ENCODE data around the gene TRHDE.

DNA sequence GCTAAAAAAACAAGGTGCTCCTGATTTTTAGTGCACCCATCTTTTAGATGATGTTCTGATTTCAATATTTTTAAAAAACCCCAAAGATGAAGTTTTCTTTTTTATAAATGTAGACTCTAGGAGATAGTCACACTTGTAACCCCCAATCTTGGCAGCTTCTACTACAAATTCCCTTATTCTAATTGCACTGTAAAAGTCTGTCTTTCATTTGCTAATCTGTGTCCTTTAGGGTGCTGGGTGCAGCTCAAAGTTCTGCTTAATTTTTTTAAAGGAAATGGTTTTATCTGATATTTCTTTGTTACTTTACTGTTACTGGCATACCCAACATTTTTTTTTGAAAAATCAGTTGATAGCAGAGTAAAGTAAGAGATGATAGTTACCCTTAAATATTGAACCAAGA lies 172.0 kb downstream of the TRHDE start:
- TF ChIP-seq, protein P1, sequence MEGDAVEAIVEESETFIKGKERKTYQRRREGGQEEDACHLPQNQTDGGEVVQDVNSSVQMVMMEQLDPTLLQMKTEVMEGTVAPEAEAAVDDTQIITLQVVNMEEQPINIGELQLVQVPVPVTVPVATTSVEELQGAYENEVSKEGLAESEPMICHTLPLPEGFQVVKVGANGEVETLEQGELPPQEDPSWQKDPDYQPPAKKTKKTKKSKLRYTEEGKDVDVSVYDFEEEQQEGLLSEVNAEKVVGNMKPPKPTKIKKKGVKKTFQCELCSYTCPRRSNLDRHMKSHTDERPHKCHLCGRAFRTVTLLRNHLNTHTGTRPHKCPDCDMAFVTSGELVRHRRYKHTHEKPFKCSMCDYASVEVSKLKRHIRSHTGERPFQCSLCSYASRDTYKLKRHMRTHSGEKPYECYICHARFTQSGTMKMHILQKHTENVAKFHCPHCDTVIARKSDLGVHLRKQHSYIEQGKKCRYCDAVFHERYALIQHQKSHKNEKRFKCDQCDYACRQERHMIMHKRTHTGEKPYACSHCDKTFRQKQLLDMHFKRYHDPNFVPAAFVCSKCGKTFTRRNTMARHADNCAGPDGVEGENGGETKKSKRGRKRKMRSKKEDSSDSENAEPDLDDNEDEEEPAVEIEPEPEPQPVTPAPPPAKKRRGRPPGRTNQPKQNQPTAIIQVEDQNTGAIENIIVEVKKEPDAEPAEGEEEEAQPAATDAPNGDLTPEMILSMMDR (IDR thresholded peaks at IDR 0.05), result no peak
- TF ChIP-seq ZNF302 (CRISPR knock-in tag; IDR thresholded peaks at IDR 0.05) (no peak), MYC (IDR thresholded peaks at IDR 0.05; ENCODE audit: borderline replicate concordance, low read length) (no peak), CEBPB (IDR thresholded peaks at IDR 0.05) (no peak), HDAC2 (IDR thresholded peaks at IDR 0.05) (no peak), POLR2A (IDR thresholded peaks at IDR 0.05; ENCODE audit: low read length) (no peak), EHMT2 (IDR thresholded peaks at IDR 0.05; ENCODE audit: low read depth) (no peak)
- TF ChIP-seq, protein P2, sequence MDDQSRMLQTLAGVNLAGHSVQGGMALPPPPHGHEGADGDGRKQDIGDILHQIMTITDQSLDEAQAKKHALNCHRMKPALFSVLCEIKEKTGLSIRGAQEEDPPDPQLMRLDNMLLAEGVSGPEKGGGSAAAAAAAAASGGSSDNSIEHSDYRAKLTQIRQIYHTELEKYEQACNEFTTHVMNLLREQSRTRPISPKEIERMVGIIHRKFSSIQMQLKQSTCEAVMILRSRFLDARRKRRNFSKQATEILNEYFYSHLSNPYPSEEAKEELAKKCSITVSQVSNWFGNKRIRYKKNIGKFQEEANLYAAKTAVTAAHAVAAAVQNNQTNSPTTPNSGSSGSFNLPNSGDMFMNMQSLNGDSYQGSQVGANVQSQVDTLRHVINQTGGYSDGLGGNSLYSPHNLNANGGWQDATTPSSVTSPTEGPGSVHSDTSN (IDR thresholded peaks at IDR 0.05), result no peak
- TF ChIP-seq, protein P3, sequence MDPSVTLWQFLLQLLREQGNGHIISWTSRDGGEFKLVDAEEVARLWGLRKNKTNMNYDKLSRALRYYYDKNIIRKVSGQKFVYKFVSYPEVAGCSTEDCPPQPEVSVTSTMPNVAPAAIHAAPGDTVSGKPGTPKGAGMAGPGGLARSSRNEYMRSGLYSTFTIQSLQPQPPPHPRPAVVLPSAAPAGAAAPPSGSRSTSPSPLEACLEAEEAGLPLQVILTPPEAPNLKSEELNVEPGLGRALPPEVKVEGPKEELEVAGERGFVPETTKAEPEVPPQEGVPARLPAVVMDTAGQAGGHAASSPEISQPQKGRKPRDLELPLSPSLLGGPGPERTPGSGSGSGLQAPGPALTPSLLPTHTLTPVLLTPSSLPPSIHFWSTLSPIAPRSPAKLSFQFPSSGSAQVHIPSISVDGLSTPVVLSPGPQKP (IDR thresholded peaks at IDR 0.05; ENCODE audit: low read depth, low read length), result no peak

Measured in A549 (cell line).